Astrocyte of the cerebellum (primary cell): ENCODE results near the gene UBL5.
"Not testable (repeated sequence)": the region's sequence is repeated elsewhere in the genome, so short reads cannot be mapped to it uniquely, and the experiment has no call there.

ENCODE experiments used
- DNase-seq: peaks from one replicate; pipeline ENCODE4 v3.0.0-alpha.2; 2011; ENCODE audit warnings: low read depth
- H3K4me3 ChIP-seq: 2 replicates; pipeline ENCODE4 v1.5.1; 2011; ENCODE audit warnings: mild to moderate bottlenecking, low read depth, low read length, moderate library complexity
- in situ Hi-C: cut with HindIII; loops from 2 replicates; pipeline ENCODE4 v1.10.0; 2017; ENCODE audit warnings: low sequenced_read_pairs
- TF ChIP-seq, protein P1 (sequence below): IDR thresholded peaks from 2 replicates; pipeline ENCODE4 v1.5.1; 2012; ENCODE audit warnings: low read length, low read depth, moderate library complexity, mild to moderate bottlenecking; ENCODE audit errors: missing control alignments

Gene UBL5

DNA sequence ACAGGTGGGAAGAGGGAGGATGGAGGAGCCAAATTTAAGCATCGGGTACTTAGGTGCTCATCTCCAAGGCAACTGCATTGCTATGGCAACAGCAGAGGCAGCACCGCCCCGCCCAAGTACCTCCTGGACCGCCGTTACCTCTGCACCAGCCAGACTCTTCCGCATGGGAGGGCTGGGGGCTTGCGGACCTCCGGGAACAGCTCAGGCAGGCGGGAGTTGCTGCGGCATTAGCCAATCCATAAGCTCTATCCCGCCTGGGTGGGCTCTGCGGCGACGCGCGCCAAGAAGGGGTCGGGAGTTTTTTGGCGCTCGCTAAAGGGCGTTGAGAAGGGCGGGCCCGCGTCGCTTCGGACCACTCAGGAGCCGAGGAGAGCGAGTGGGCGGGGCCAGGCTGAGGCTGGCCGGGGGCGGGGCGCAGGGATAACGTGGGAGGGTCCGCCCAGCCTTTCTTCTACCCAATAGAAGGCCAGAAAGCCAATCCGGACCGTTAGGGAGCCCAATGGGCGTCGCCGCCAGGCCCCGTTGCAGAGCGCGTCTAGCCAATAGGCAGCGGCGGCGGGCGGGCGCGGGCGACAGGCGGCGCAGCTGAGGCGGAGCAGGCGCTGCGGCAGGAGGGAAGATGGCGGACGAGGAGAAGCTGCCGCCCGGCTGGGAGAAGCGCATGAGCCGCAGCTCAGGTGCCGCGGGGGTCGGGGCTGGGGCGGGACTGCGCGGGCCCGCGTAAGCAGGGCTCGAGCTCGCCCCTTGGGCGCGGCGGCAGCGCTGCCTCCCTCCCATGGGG is 7.2 kb downstream of the UBL5 start, which contains the start of gene PIN1:
TSS of gene PIN1 (plus strand) at position 593 of the 781 bp plus-strand sequence. CDS start at position 620, 27 bp downstream.
- in situ Hi-C loops: no loop called here

GRCh38 chr19:9835507-9835949 is 7.8 kb downstream of the UBL5 start:
- no peak for DNase-seq
- TF ChIP-seq, protein P1, sequence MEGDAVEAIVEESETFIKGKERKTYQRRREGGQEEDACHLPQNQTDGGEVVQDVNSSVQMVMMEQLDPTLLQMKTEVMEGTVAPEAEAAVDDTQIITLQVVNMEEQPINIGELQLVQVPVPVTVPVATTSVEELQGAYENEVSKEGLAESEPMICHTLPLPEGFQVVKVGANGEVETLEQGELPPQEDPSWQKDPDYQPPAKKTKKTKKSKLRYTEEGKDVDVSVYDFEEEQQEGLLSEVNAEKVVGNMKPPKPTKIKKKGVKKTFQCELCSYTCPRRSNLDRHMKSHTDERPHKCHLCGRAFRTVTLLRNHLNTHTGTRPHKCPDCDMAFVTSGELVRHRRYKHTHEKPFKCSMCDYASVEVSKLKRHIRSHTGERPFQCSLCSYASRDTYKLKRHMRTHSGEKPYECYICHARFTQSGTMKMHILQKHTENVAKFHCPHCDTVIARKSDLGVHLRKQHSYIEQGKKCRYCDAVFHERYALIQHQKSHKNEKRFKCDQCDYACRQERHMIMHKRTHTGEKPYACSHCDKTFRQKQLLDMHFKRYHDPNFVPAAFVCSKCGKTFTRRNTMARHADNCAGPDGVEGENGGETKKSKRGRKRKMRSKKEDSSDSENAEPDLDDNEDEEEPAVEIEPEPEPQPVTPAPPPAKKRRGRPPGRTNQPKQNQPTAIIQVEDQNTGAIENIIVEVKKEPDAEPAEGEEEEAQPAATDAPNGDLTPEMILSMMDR: no peak
- in situ Hi-C loops: no loop called here
- peak overlapping the region; percentile 91 for H3K4me3 ChIP-seq

More for the DNA sequence above, 7.2 kb downstream of the UBL5 start, which contains the start of gene PIN1:
- TF ChIP-seq, protein P1: peak; percentile 61
- H3K4me3 ChIP-seq: peak within 1 kb of the TSS; percentile 91
- DNase-seq: peak; percentile 96

DNA sequence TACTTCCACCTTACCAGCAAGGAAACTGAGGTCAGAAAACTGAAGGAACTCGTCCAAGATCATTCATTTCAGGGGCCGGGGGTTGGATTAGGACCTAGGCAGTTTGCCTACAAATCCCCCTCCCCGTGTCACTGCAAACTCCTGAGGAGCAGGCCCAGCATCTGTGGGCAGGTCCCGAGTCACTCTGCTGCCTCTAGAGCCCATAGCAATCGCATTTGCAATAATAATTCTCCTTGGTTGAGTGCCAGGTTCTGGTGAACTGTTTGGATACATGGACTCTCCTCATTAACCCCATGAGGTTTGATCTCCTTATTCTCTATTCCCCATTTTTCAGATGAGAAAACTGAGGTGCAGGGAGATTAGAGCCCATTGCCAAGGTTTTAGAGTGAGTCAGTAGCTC is 8.3 kb downstream of the UBL5 start:
- peak overlapping the region; percentile 91 for H3K4me3 ChIP-seq
- in situ Hi-C loops: no loop called here
- DNase-seq: peak; percentile 15
- TF ChIP-seq, protein P1: no peak

DNA sequence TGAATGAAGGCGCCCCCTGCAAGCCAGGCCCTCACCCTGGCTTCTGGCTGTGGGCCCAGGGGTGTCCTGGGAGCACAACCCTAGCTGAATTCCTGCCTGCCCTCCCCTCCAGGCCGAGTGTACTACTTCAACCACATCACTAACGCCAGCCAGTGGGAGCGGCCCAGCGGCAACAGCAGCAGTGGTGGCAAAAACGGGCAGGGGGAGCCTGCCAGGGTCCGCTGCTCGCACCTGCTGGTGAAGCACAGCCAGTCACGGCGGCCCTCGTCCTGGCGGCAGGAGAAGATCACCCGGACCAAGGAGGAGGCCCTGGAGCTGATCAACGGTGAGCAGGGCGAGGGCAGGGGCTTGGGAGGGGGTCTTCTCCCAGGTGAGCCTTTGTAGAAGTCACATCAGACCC is 10.6 kb downstream of the UBL5 start:
- TF ChIP-seq, protein P1: no peak
- H3K4me3 ChIP-seq: no peak overlapping the region
- in situ Hi-C loops: no loop called here

GRCh38 chr19:9839415-9839814 is 11.7 kb downstream of the UBL5 start:
- TF ChIP-seq, protein P1: no peak
- no peak overlapping the region for H3K4me3 ChIP-seq
- DNase-seq: no peak
- in situ Hi-C loops: no loop called here

More for the DNA sequence above, 10.6 kb downstream of the UBL5 start:
- no peak for DNase-seq

DNA sequence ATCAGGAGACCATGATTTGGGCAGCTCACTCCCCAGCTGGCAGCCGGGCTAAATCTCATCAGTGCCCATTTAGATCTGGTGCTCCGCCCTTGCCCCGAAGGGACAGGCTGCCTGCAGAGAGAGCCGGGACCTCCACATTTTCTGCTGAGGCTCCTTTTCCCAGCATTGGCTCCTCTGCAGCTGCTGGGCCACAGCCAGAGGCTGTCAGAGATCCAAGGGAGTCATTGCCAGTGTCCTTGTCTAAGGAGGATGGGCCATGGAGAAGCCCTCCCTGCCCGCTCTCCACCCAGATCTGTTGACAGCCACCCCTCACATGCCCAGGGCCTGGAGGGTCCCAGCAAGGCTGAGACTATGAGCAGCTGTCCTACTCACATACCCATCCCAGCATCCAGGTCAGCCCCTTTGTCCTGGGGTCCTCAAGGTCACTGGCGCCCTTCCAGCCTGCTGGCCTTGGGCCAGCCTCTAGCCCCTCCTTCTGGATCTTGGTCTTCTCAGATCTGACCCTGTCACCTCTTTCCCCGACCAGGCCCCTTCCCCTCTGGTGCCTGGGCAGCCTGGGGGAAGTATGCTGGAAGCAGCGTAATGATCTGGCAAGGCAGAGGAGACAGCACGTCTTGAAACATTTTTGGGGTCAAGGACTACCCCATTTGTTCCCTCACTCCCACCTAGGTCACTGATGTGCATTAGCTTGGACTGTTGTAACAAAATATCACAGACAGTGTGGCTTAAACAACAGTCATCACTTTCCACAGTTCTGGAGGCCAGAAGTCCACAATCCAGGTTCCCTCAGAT is 15.3 kb downstream of the UBL5 start:
- DNase-seq: no peak
- no peak overlapping the region for H3K4me3 ChIP-seq
- TF ChIP-seq, protein P1: no peak
- in situ Hi-C loops: no loop called here

GRCh38 chr19:9843626-9844273 is 16.0 kb downstream of the UBL5 start:
- in situ Hi-C loops, H3K4me3 ChIP-seq, DNase-seq: not testable (repeated sequence)
